ENCODE measurements around the gene SHCBP1L. TPM values are rescaled to one million over a fixed set of nuclear protein-coding genes. Genes with fewer than 3 reads are reported as not detected.

Gene SHCBP1L
- total RNA-seq, 1 experiment from 2014 or later: not detected

GRCh38 chr1:182968151-182968741 lies 15.3 kb upstream of the SHCBP1L start:
- TF ChIP-seq REST (IDR thresholded peaks at IDR 0.05; ENCODE audit: insufficient read depth in 1 of 2, low read depth in 2 of 2, low read length in 1 of 2) (no peak), TCF7L2 (IDR thresholded peaks at IDR 0.05; ENCODE audit: low read depth, low read length) (no peak), SIN3A (IDR thresholded peaks at IDR 0.05; ENCODE audit: borderline replicate concordance, insufficient read depth, low read depth, low read length) (no peak), POLR2AphosphoS5 (IDR thresholded peaks at IDR 0.05; ENCODE audit: low read depth, low read length) (no peak), CTCF (IDR thresholded peaks at IDR 0.05) (no peak)
- H3K36me3 ChIP-seq (ENCODE audit: control insufficient read depth, insufficient read depth, low read length): no peaks in the 10 kb centered on the region
- in situ Hi-C loops (cut with HindIII; ENCODE audit: low pct_unique_long_range_greater_than_20kb, low sequenced_read_pairs) (no loop called here), intact Hi-C loops (cut with micrococcal nuclease; ENCODE audit: unreplicated experiment) (loop anchor here (10.0 kb wide), 1 partner anchor 147 kb away; no protein-coding TSS in a partner anchor)
- H3K27ac ChIP-seq (ENCODE audit: low read length): no peak overlapping the region
- no TSS peak for BruUV-seq (replicated peaks)
- no peaks in the 10 kb centered on the region for H3K9me3 ChIP-seq (ENCODE audit: control insufficient read depth, insufficient read depth, low read depth, low read length)
- ChIA-PET POLR2A (no interaction called here), CTCF (no interaction called here)
- H3K4me1 ChIP-seq (ENCODE audit: control insufficient read depth, insufficient read depth, low read length): no peaks in the 10 kb centered on the region
- no peaks in the 10 kb centered on the region for H3K27me3 ChIP-seq (ENCODE audit: control insufficient read depth, insufficient read depth, low read length)
- H3K4me3 ChIP-seq (ENCODE audit: low read depth in 2 of 2, low read length in 2 of 2): no peak overlapping the region
- ATAC-seq: 0 out of 2 replicates have a peak, but pooled peaks have one; percentile 51
- no peak for DNase-seq (ENCODE audit: low read depth, low spot score)

GRCh38 chr1:182965861-182966260 lies 12.9 kb upstream of the SHCBP1L start:
- ChIA-PET POLR2A (interaction anchor here (0.6 kb wide), 1 partner anchor 23 kb away, joined by 11 read pairs; no protein-coding TSS in a partner anchor), CTCF (no interaction called here)
- no peaks in the 10 kb centered on the region; the same call in 1 of the 2 replicates for H3K27me3 ChIP-seq (ENCODE audit: control insufficient read depth, insufficient read depth, low read length)
- DNase-seq (ENCODE audit: low read depth, low spot score) (no peak), ATAC-seq (no peak)
- no peaks in the 10 kb centered on the region for H3K9me3 ChIP-seq (ENCODE audit: control insufficient read depth, insufficient read depth, low read depth, low read length)
- intact Hi-C loops (cut with micrococcal nuclease; ENCODE audit: unreplicated experiment) (loop anchor here (10.0 kb wide), 1 partner anchor 149 kb away; no protein-coding TSS in a partner anchor), in situ Hi-C loops (cut with HindIII; ENCODE audit: low pct_unique_long_range_greater_than_20kb, low sequenced_read_pairs) (no loop called here)
- no peak overlapping the region for H3K27ac ChIP-seq (ENCODE audit: low read length)
- no TSS peak for BruUV-seq (replicated peaks)
- TF ChIP-seq SIN3A (IDR thresholded peaks at IDR 0.05; ENCODE audit: borderline replicate concordance, insufficient read depth, low read depth, low read length) (no peak), TCF7L2 (IDR thresholded peaks at IDR 0.05; ENCODE audit: low read depth, low read length) (no peak), POLR2AphosphoS5 (IDR thresholded peaks at IDR 0.05; ENCODE audit: low read depth, low read length) (no peak), CTCF (IDR thresholded peaks at IDR 0.05) (no peak), REST (IDR thresholded peaks at IDR 0.05; ENCODE audit: insufficient read depth in 1 of 2, low read depth in 2 of 2, low read length in 1 of 2) (no peak)
- no peak overlapping the region for H3K4me3 ChIP-seq (ENCODE audit: low read depth in 2 of 2, low read length in 2 of 2)
- no peaks in the 10 kb centered on the region for H3K36me3 ChIP-seq (ENCODE audit: control insufficient read depth, insufficient read depth, low read length)
- peaks cover 5% of the 10 kb centered on the region for H3K4me1 ChIP-seq (ENCODE audit: control insufficient read depth, insufficient read depth, low read length)
